Motor neuron (in vitro differentiated cells): ENCODE results near the gene AGAP1. TPM values are rescaled to one million over a fixed set of nuclear protein-coding genes. Genes with fewer than 3 reads are reported as not detected.

Source experiments
- ATAC-seq, 8 experiments: fragments of 200-7000 bp; cut with Tn5 transposase; replicated peaks in 6 of 8; 2 replicates each; pipeline ENCODE4 v1.8.0; 2021; ENCODE audit warnings: mild to moderate bottlenecking in 8 of 8, moderate library complexity in 8 of 8
- H3K27ac ChIP-seq, 2 donors: fragments of 250-450 bp; sonication (Bioruptor Pico); 2 replicates each; pipeline ENCODE4 v1.9.0; 2021; ENCODE audit warnings: antibody characterized with exemption in 2 of 2, mild to moderate bottlenecking in 2 of 2, moderate library complexity in 1 of 2
- H3K4me1 ChIP-seq, 2 donors: fragments of 250-450 bp; sonication (Bioruptor Pico); replicated peaks in 1 of 2; 2 replicates each; pipeline ENCODE4 v1.6.1; 2021; ENCODE audit warnings: antibody characterized with exemption in 2 of 2, mild to moderate bottlenecking in 2 of 2, moderate library complexity in 1 of 2
- H3K4me3 ChIP-seq, 5 donors: fragments of 250-450 bp; sonication (Bioruptor Pico); 2 replicates each; pipeline ENCODE4 v1.9.0; 2021; ENCODE audit warnings: antibody characterized with exemption in 5 of 5, mild to moderate bottlenecking in 5 of 5, moderate library complexity in 4 of 5
- WGBS, 10 experiments: fragments of 450-650 bp; shearing (Covaris generic); methylation state at CpG; one replicate each; pipeline ENCODE4 v1.0.0; 2022; 5-methylcytosine and 5-hydroxymethylcytosine counted together
- in situ Hi-C, 9 experiments: fragments of 400-800 bp; cut with MboI; loops; one replicate each; pipeline ENCODE4 v1.15.0; 2021; ENCODE audit warnings: low sequenced_read_pairs in 9 of 9, low pct_unique_long_range_greater_than_20kb in 2 of 9; ENCODE audit not compliant: unreplicated experiment in 9 of 9
- total RNA-seq, 8 experiments: library from RNA; unstranded; fragments of 300-600 nt; gene quantifications; 2 replicates each; pipeline versions ENCODE4 v1.2.3 to v1.2.4, GENCODE V29; 2022

AGAP1 gene
- total RNA-seq, 8 experiments from 2014 or later = 5.9 to 51.1 (median 34.3) TPM

DNA sequence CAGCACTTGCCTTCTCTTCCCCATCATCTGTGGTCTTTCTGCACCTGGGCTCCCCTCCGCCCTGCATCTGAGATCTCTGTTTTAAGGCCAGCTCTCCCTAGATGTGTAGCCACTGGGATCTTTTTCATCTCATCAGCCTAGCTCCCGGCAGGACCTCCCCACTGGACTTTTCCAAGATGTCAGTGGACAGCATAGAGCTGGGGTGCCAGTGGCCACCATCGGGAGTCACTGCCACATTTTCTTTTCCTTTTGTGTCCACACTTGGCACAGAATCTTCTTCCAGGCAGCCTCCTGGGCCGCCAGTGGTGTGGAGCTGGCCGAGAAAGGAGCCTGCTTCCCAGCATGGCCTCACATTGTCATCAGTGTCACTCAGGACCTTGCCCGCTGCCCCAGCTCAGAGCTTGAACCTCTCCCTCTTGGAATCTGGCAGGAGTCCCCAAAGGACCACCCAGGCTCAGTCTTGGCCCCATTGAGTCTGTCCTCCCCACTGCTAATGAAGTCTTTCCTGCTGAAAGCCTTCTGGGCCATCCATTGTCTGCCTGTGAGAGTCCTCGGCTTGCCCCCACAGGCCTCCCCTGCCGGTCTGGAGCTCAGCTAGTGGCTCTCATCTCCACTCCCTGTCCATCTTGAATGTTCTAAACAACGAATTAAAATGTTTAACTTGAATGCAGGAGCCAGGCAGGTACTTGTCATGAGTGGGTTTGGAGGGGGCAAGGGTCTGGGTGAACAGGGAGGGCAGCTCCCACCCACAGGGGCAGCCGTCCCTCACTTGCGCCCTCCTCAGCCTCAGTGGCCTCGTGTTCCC is 349.9 kb downstream of the AGAP1 start:
- in situ Hi-C loops = no loop called here
- H3K27ac ChIP-seq = no peak overlapping the region
- ATAC-seq = no peak
- 60 to 100% (median 87%) methylated on average over 1 to 5 of the region's 12 CpGs; no CpG with 5 or more reads in 2 of the 10 experiments for WGBS, 10 experiments
- H3K4me1 ChIP-seq = peaks cover 0 to 10% of the 10 kb centered on the region in 2 donors
- no peak overlapping the region for H3K4me3 ChIP-seq

- no peak overlapping the region for H3K4me3 ChIP-seq
- in situ Hi-C loops = no loop called here
- no peak for ATAC-seq
- WGBS, 10 experiments = 92 to 100% (median 97%) methylated on average over 1 to 5 of the region's 8 CpGs; no CpG with 5 or more reads in 5 of the 10 experiments
- H3K4me1 ChIP-seq = peaks cover 0 to 10% of the 10 kb centered on the region in 2 donors
- H3K27ac ChIP-seq = no peak overlapping the region
Measured at GRCh38 chr2:235844561-235844960, 350.7 kb downstream of the AGAP1 start.

- WGBS, 10 experiments = 67 to 100% (median 95%) methylated on average over 1 to 3 of the region's 6 CpGs; no CpG with 5 or more reads in 6 of the 10 experiments
- H3K4me3 ChIP-seq = no peak overlapping the region
- in situ Hi-C loops = no loop called here
- H3K27ac ChIP-seq = no peak overlapping the region
- no peak for ATAC-seq
- H3K4me1 ChIP-seq = peaks cover 0 to 10% of the 10 kb centered on the region in 2 donors
Measured at GRCh38 chr2:235845245-235845644, 351.4 kb downstream of the AGAP1 start.

DNA sequence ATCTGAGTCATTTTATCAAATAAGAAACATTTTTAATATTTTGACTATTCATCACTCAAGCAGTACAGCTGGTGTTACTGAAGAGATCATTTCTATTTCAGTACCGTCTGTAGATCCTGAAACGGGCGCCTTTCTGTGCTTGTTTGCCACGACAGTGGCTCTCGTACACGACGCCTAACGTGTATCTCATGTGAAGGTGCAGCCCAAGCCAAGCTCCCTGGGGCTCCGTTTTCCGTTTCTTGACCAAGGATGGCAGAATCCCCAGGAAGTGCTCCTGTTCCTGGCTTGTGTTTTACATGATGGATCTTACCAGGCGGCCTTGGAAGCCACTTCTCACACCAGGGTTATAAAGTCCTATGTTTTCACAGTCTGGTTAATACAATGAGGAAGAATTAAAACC is 353.7 kb downstream of the AGAP1 start:
- ATAC-seq = no peak
- no peak overlapping the region for H3K4me3 ChIP-seq
- peaks cover 18 to 24% of the 10 kb centered on the region in 2 donors for H3K4me1 ChIP-seq
- no peak overlapping the region for H3K27ac ChIP-seq
- WGBS, 10 experiments = 63 to 100% (median 92%) methylated on average over 2 to 9 of the region's 11 CpGs; no CpG with 5 or more reads in 2 of the 10 experiments
- in situ Hi-C loops = no loop called here

DNA sequence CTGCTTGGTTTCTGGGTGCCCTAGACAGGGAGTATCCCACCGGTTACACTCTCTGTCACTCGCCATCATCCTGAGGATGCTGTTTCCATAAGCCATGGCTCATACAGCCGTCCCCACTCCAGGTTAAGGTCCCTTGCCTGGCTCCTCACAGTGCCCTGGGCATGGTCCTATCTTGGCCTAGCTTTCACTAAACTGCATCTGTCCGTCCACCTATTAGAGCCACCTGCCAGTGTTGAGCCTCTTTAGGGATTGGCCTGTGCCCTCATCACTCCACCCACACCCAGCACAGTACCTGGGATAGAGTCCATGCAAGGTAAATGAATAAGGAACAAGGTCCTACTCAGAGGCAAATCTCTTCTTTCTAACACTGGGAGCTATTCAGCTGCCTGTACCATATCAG is 354.2 kb downstream of the AGAP1 start:
- no peak overlapping the region for H3K27ac ChIP-seq
- WGBS, 10 experiments = 86 to 95% methylated on average over 2 to 4 of the region's 4 CpGs; no CpG with 5 or more reads in 8 of the 10 experiments
- no peak overlapping the region for H3K4me3 ChIP-seq
- peaks cover 23 to 29% of the 10 kb centered on the region in 2 donors for H3K4me1 ChIP-seq
- in situ Hi-C loops = no loop called here
- no peak for ATAC-seq

DNA sequence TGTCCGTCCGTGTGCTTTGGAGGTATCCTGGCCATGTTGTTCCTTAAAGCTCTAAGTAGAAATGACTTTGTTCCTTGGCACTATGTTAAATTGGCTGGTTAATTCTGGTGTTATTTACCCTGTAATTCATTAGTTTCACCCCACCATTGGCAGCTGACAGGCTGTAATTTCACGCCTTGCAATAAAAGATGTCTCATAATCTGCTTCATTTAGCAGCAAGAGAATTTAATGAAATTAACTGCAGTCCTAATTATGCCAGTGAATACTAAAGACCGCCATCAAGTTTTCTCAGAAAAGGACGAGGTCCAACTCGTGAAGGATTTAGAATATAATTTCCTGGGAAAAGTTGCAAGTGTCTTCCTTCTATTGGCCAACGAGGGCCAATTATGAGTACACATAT is 355.1 kb downstream of the AGAP1 start:
- H3K4me1 ChIP-seq = peaks cover 32 to 33% of the 10 kb centered on the region in 2 donors
- H3K27ac ChIP-seq = no peak overlapping the region
- WGBS, 10 experiments = 71 to 100% (median 93%) methylated on average over 1 to 7 of the region's 7 CpGs; no CpG with 5 or more reads in 1 of the 10 experiments
- no peak for ATAC-seq
- in situ Hi-C loops = no loop called here
- H3K4me3 ChIP-seq = no peak overlapping the region

GRCh38 chr2:235849489-235849888 is 355.6 kb downstream of the AGAP1 start:
- H3K27ac ChIP-seq = no peak overlapping the region
- no peak for ATAC-seq
- no peak overlapping the region for H3K4me3 ChIP-seq
- H3K4me1 ChIP-seq = peaks cover 37% of the 10 kb centered on the region in 2 donors
- 69 to 100% (median 80%) methylated on average over 1 to 2 of the region's 10 CpGs; no CpG with 5 or more reads in 6 of the 10 experiments for WGBS, 10 experiments
- in situ Hi-C loops = no loop called here

GRCh38 chr2:235850289-235850688 is 356.4 kb downstream of the AGAP1 start:
- H3K27ac ChIP-seq = no peak overlapping the region
- peaks cover 43% of the 10 kb centered on the region in 2 donors for H3K4me1 ChIP-seq
- in situ Hi-C loops = no loop called here
- WGBS, 10 experiments = 71 to 100% (median 100%) methylated on average over 1 to 5 of the region's 5 CpGs; no CpG with 5 or more reads in 5 of the 10 experiments
- no peak overlapping the region for H3K4me3 ChIP-seq
- no peak for ATAC-seq

GRCh38 chr2:235850771-235851551 is 357.1 kb downstream of the AGAP1 start:
- in situ Hi-C loops = no loop called here
- H3K4me1 ChIP-seq = peaks cover 43 to 46% of the 10 kb centered on the region in 2 donors
- ATAC-seq = peak in 1 of 8 experiments; percentile 5

DNA sequence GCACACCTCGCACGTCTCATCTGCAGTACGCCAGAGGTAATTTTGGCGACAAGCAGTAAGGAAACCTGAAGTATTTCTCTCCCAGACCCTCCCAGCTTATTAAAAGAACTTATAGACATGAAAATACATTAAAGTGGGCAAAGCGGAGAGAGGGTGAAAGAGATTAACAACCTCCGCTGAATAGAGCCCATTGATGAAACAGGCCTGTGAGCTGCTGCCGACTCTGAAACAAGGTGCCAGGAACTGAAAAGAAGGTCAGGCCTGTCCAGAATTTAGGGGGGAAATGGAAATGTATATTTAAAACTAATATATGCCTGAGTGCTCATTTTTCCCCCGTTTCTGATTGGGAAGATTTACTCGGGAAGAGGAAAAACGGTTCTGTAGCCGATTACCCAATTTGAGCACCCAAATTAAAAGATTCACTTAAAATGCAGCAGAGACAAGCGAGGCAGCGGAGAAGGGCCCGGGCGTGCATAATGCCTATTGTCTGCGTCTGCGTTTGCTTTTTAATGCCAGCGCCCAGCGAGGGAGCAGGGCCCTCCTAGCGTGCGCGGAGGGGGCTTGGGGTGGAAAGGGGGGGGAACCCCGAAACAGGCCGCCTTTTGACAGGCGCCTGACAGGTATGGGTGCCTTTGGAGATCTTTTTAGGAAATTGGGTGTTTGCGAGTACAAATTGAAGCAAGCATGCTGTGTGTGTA is 358.1 kb downstream of the AGAP1 start:
- Histone ChIP-seq H3K4me1 (peaks cover 43 to 49% of the 10 kb centered on the region in 2 donors), H3K27ac (peak overlapping the region in 1 of 2 donors; percentile 29), H3K4me3 (no peak overlapping the region)
- peak in 5 of 8 experiments; percentile 51 to 63 (median 57) for ATAC-seq
- in situ Hi-C loops = no loop called here
- 12 to 95% (median 55%) methylated on average over 3 to 14 of the region's 26 CpGs; no CpG with 5 or more reads in 1 of the 10 experiments for WGBS, 10 experiments

More at GRCh38 chr2:235850771-235851551, 357.1 kb downstream of the AGAP1 start:
- Histone ChIP-seq H3K4me3 (no peak overlapping the region), H3K27ac (no peak overlapping the region)
- 73 to 94% (median 76%) methylated on average over 2 to 8 of the region's 13 CpGs; no CpG with 5 or more reads in 6 of the 10 experiments for WGBS, 10 experiments

DNA sequence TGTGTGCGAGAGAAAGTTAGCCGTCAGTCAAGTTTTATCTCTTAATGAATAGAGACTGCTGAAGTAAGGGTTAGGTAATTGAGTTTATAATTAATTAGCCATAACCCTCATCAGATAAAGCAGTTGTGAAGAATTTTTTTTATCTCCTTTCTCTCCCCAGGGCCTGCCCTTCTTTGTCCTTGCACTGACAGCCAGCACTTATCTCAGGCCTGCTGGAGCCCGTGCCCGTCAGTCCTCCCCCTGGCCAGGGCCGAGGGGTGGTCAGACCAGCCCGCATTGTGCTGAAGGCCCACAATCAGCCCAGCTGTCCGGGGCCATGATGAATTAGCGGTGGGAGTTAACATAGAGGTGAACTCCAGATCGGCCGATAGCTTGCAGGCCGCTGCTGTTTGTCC is 358.7 kb downstream of the AGAP1 start:
- in situ Hi-C loops = no loop called here
- ATAC-seq = peak in 5 of 8 experiments; percentile 84 to 97 (median 92)
- Histone ChIP-seq H3K27ac (peak overlapping the region in 1 of 2 donors; percentile 29), H3K4me3 (no peak overlapping the region), H3K4me1 (peaks cover 48 to 54% of the 10 kb centered on the region in 2 donors)
- WGBS, 10 experiments = 0 to 100% (median 47%) methylated on average over 1 to 11 of the region's 11 CpGs; no CpG with 5 or more reads in 4 of the 10 experiments

GRCh38 chr2:235854276-235854675 is 360.4 kb downstream of the AGAP1 start:
- no peak for ATAC-seq

More at GRCh38 chr2:235854276-235854675, 360.4 kb downstream of the AGAP1 start:
- in situ Hi-C loops = no loop called here
- 86 to 100% (median 100%) methylated on average over 1 to 5 of the region's 9 CpGs; no CpG with 5 or more reads in 6 of the 10 experiments for WGBS, 10 experiments
- no peak overlapping the region for H3K27ac ChIP-seq
- no peak overlapping the region for H3K4me3 ChIP-seq
- peaks cover 59 to 72% of the 10 kb centered on the region in 2 donors for H3K4me1 ChIP-seq
